Measurements from ENCODE around the gene OR51F1.

OR51F1 gene

DNA sequence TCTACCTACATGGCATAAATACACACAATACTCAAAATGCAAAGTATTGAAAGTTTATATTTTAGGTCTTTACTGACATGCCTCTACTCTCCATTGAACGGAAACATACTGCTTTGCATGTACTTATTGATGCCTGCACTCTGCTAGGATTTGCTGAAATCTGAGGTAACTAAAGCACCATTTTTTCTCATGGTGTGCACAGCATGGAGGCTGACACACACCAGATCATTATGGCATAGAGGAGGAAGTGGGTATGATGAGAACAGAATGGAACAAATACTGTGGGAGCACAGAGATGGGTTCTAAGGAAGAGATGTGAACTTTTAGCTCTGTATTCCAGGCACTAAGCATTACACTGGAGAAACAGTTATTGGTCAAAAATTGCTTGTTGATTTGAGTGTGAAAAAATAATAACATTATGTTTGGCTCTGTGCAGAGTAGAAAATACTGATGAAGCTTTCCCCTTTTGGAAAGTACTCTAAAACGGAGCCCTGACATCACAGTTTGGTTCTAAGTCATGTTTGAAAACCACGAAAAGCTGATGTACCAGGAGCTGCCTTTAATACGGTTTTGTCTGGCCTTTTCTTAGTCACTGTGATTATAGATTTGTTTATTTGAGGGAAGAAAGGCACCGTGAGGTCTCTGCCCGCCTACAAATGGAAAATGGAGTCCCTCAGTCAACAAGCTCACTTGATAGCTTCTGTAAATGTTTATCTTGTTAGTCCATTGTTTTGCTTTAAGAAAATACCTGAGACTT is 28.9 kb upstream of the OR51F1 start:
- Histone ChIP-seq H3K4me2 (ENCODE audit: low read length) (no peak overlapping the region; the same call in 1 of the 2 replicates), H3K9ac (ENCODE audit: low read length) (no peak overlapping the region), H3K27ac (ENCODE audit: low read length) (no peak overlapping the region), H3K36me3 (replicated peaks; ENCODE audit: low read depth, low read length) (no peaks in the 10 kb centered on the region), H3K4me1 (ENCODE audit: low read length) (no peaks in the 10 kb centered on the region), H3K4me3 (ENCODE audit: low read length) (no peak overlapping the region), H3K27me3 (ENCODE audit: low read depth, low read length) (no peaks in the 10 kb centered on the region), H3K9me3 (ENCODE audit: insufficient read depth, low read length) (no peaks in the 10 kb centered on the region), H4K20me1 (ENCODE audit: insufficient read depth, low read length) (no peaks in the 10 kb centered on the region), H3K79me2 (ENCODE audit: low read length) (no peaks in the 10 kb centered on the region), H2AFZ (ENCODE audit: low read depth, low read length) (no peak overlapping the region)
- TF ChIP-seq EZH2phosphoT487 (IDR thresholded peaks at IDR 0.05; ENCODE audit: low read depth): no peak
- TF ChIP-seq, protein P1, sequence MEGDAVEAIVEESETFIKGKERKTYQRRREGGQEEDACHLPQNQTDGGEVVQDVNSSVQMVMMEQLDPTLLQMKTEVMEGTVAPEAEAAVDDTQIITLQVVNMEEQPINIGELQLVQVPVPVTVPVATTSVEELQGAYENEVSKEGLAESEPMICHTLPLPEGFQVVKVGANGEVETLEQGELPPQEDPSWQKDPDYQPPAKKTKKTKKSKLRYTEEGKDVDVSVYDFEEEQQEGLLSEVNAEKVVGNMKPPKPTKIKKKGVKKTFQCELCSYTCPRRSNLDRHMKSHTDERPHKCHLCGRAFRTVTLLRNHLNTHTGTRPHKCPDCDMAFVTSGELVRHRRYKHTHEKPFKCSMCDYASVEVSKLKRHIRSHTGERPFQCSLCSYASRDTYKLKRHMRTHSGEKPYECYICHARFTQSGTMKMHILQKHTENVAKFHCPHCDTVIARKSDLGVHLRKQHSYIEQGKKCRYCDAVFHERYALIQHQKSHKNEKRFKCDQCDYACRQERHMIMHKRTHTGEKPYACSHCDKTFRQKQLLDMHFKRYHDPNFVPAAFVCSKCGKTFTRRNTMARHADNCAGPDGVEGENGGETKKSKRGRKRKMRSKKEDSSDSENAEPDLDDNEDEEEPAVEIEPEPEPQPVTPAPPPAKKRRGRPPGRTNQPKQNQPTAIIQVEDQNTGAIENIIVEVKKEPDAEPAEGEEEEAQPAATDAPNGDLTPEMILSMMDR (IDR thresholded peaks at IDR 0.05; ENCODE audit: low read depth, low read length): no peak

DNA sequence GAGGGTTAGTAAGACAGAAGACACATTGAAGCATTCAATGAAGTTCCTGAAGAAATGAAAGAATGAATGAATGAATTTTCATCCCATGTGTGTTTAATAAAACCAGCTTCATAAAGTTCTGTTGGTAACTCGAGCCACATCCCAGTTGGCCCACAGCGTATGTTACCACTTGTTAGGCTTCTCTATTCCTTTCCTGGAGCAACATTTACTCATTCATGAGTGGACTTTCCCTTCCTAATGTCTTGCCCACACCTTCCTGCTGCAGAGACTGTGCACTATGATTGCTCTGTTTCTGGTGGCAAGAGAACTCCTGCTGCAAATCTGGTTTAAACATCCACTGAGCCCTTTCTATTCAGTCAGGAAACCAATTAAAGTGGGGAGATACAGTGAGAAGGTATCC is 27.5 kb upstream of the OR51F1 start:
- H3K4me1 ChIP-seq (ENCODE audit: low read length): no peaks in the 10 kb centered on the region
- TF ChIP-seq EZH2phosphoT487 (IDR thresholded peaks at IDR 0.05; ENCODE audit: low read depth): no peak
- TF ChIP-seq, protein P1 (IDR thresholded peaks at IDR 0.05; ENCODE audit: low read depth, low read length): no peak

GRCh38 chr11:4782454-4782853 is 12.7 kb upstream of the OR51F1 start:
- no peak overlapping the region for H3K27ac ChIP-seq (ENCODE audit: low read length)
- H3K36me3 ChIP-seq (replicated peaks; ENCODE audit: low read depth, low read length): no peaks in the 10 kb centered on the region
- no peaks in the 10 kb centered on the region for H4K20me1 ChIP-seq (ENCODE audit: insufficient read depth, low read length)
- H3K79me2 ChIP-seq (ENCODE audit: low read length): no peaks in the 10 kb centered on the region
- TF ChIP-seq EZH2phosphoT487 (IDR thresholded peaks at IDR 0.05; ENCODE audit: low read depth): no peak
- TF ChIP-seq, protein P1 (IDR thresholded peaks at IDR 0.05; ENCODE audit: low read depth, low read length): no peak
- no peak overlapping the region for H3K4me3 ChIP-seq (ENCODE audit: low read length)
- no peak overlapping the region for H2AFZ ChIP-seq (ENCODE audit: low read depth, low read length)
- H3K9me3 ChIP-seq (ENCODE audit: insufficient read depth, low read length): no peaks in the 10 kb centered on the region
- H3K4me2 ChIP-seq (ENCODE audit: low read length): no peak overlapping the region
- H3K27me3 ChIP-seq (ENCODE audit: low read depth, low read length): no peaks in the 10 kb centered on the region
- H3K9ac ChIP-seq (ENCODE audit: low read length): no peak overlapping the region
- no peaks in the 10 kb centered on the region for H3K4me1 ChIP-seq (ENCODE audit: low read length)

More for the DNA sequence above, 27.5 kb upstream of the OR51F1 start:
- Histone ChIP-seq H3K79me2 (ENCODE audit: low read length) (no peaks in the 10 kb centered on the region), H3K27me3 (ENCODE audit: low read depth, low read length) (no peaks in the 10 kb centered on the region; the same call in 1 of the 2 replicates), H4K20me1 (ENCODE audit: insufficient read depth, low read length) (no peaks in the 10 kb centered on the region), H3K4me2 (ENCODE audit: low read length) (no peak overlapping the region), H3K36me3 (replicated peaks; ENCODE audit: low read depth, low read length) (no peaks in the 10 kb centered on the region), H3K9ac (ENCODE audit: low read length) (no peak overlapping the region), H2AFZ (ENCODE audit: low read depth, low read length) (no peak overlapping the region), H3K27ac (ENCODE audit: low read length) (no peak overlapping the region), H3K4me3 (ENCODE audit: low read length) (no peak overlapping the region), H3K9me3 (ENCODE audit: insufficient read depth, low read length) (no peaks in the 10 kb centered on the region)

DNA sequence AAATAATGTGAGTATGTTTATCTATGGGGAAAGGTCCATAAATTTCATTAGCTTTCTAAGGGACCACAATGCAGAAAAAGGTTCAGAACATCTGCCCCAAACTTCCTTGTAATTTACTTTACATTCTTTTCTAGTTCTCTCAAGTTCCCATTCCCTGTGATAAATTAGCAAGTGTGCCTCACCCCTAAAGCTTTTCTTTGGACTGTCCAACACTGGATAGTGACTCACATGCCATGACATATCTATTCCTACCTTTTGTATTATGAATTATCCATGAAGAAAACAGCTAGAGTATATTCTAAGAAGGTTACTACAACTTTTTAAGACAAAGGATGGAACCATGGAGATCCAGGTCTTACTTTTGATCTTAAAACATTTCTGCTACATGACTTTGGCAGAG is 1.6 kb downstream of the OR51F1 start:
- no peak overlapping the region for H3K27ac ChIP-seq (ENCODE audit: low read length)
- no peaks in the 10 kb centered on the region for H3K27me3 ChIP-seq (ENCODE audit: low read depth, low read length)
- H3K4me2 ChIP-seq (ENCODE audit: low read length): no peak overlapping the region
- no peaks in the 10 kb centered on the region for H3K36me3 ChIP-seq (replicated peaks; ENCODE audit: low read depth, low read length)
- H2AFZ ChIP-seq (ENCODE audit: low read depth, low read length): no peak overlapping the region
- no peaks in the 10 kb centered on the region for H3K9me3 ChIP-seq (ENCODE audit: insufficient read depth, low read length)
- no peak overlapping the region for H3K9ac ChIP-seq (ENCODE audit: low read length)
- no peaks in the 10 kb centered on the region for H3K79me2 ChIP-seq (ENCODE audit: low read length)
- TF ChIP-seq, protein P1 (IDR thresholded peaks at IDR 0.05; ENCODE audit: low read depth, low read length): no peak
- TF ChIP-seq EZH2phosphoT487 (IDR thresholded peaks at IDR 0.05; ENCODE audit: low read depth): no peak
- no peaks in the 10 kb centered on the region for H4K20me1 ChIP-seq (ENCODE audit: insufficient read depth, low read length)
- no peak overlapping the region for H3K4me3 ChIP-seq (ENCODE audit: low read length)
- no peaks in the 10 kb centered on the region for H3K4me1 ChIP-seq (ENCODE audit: low read length)

Measured in OCI-LY3 (cell line).